AG04450 (cell line): Measurements from ENCODE around the gene SLC39A11. TPM values are rescaled to one million over a fixed set of nuclear protein-coding genes. Genes with fewer than 3 reads are reported as not detected.

Experiments used
- CTCF ChIA-PET: fragments of 300-600, 350-600 bp; formaldehyde crosslinking; extraction: SDS; loops from one replicate; lab custom pipeline; 2022; ENCODE audit warnings: antibody characterized with exemption, inconsistent platforms; lab: Charles Lee
- POLR2A ChIA-PET: fragments of 350-600 bp; formaldehyde crosslinking; extraction: SDS; loops from one replicate; lab custom pipeline; 2021; ENCODE audit warnings: antibody characterized with exemption, inconsistent platforms; lab: Yijun Ruan, JAX
- DNase-seq: peaks from one replicate; pipeline ENCODE4 v3.0.0-alpha.2; 2011; ENCODE audit warnings: low read depth, low spot score
- H3K27ac ChIP-seq: one replicate; pipeline ENCODE4 v1.5.1; 2012; ENCODE audit warnings: low read depth, low read length, control low read depth
- H3K27me3 ChIP-seq: one replicate; pipeline ENCODE4 v1.6.0; 2012; ENCODE audit warnings: low read length; ENCODE audit not compliant: control insufficient read depth, insufficient read depth
- H3K4me3 ChIP-seq: 2 replicates; pipeline ENCODE4 v1.5.1; 2011; ENCODE audit warnings: mild to moderate bottlenecking, low read depth, low read length, control low read depth
- H3K9me3 ChIP-seq: 2 replicates; pipeline ENCODE4 v1.5.1; 2012; ENCODE audit warnings: low read length; ENCODE audit not compliant: control insufficient read depth, insufficient read depth
- CTCF ChIP-seq: IDR thresholded peaks from 2 replicates; pipeline ENCODE4 v1.5.1; 2011; ENCODE audit warnings: low read depth, low read length, control low read depth, inconsistent platforms
- polyA plus RNA-seq: library from polyadenylated mRNA; depleted of rRNA; stranded (reverse); fragments of >200 nt; gene quantifications from 2 replicates; pipeline ENCODE4 v1.2.3, GENCODE V29; 2011

Gene SLC39A11
- polyA plus RNA-seq, 1 experiment: 18.0 TPM

DNA sequence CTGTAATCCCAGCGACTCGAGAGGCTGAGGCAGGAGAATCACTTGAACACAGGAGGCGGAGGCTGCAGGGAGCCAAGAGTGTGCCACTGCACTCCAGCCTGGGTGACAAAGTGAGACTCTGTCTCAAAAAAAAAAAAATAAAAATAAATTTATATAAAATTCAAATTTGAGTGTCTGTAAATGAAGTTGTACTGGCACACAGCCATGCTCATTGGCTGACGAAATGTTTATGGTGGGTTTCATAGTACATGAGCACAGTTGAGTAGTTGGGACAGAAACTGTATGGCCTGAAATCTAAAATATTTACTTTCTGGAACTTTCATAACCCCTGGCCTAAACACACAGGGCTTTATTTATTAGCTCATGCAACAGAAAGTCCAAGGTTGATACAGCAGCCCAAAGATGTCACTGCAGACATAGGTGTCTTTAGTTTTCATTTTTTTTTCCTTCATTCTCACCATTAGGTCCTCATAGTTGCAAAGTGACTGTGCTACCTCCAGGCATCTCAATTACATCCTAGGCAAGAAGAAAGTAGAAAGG lies 355.3 kb downstream of the SLC39A11 start:
- Histone ChIP-seq H3K27ac (no peak overlapping the region), H3K27me3 (no peaks in the 10 kb centered on the region), H3K9me3 (no peaks in the 10 kb centered on the region; the same call in 1 of the 2 replicates), H3K4me3 (no peak overlapping the region)
- ChIA-PET POLR2A (no interaction called here), CTCF (interaction anchor here (1.1 kb wide), 1 partner anchor 12 kb away, joined by 3 read pairs; no protein-coding TSS in a partner anchor)
- TF ChIP-seq CTCF: no peak
- no peak for DNase-seq

GRCh38 chr17:72735592-72735991 lies 356.9 kb downstream of the SLC39A11 start:
- no peak overlapping the region for H3K4me3 ChIP-seq
- no peak overlapping the region for H3K27ac ChIP-seq
- ChIA-PET POLR2A (no interaction called here), CTCF (interaction anchor here (1.0 to 4.3 kb wide), 2 partner anchors 8 to 11 kb away, joined by 4 to 18 read pairs; no protein-coding TSS in a partner anchor)
- H3K27me3 ChIP-seq: no peaks in the 10 kb centered on the region
- TF ChIP-seq CTCF: no peak
- H3K9me3 ChIP-seq: no peaks in the 10 kb centered on the region; the same call in 1 of the 2 replicates
- DNase-seq: no peak

- Histone ChIP-seq H3K9me3 (no peaks in the 10 kb centered on the region; the same call in 1 of the 2 replicates), H3K27ac (no peak overlapping the region), H3K27me3 (no peaks in the 10 kb centered on the region), H3K4me3 (no peak overlapping the region)
- POLR2A ChIA-PET: no interaction called here
- CTCF ChIA-PET: interaction anchor here (0.5 to 4.3 kb wide), 2 partner anchors 10 to 485 kb away, joined by 3 to 18 read pairs; no protein-coding TSS in a partner anchor
- no peak for TF ChIP-seq CTCF
- no peak for DNase-seq
Measured at GRCh38 chr17:72735048-72735447, 357.4 kb downstream of the SLC39A11 start.

DNA sequence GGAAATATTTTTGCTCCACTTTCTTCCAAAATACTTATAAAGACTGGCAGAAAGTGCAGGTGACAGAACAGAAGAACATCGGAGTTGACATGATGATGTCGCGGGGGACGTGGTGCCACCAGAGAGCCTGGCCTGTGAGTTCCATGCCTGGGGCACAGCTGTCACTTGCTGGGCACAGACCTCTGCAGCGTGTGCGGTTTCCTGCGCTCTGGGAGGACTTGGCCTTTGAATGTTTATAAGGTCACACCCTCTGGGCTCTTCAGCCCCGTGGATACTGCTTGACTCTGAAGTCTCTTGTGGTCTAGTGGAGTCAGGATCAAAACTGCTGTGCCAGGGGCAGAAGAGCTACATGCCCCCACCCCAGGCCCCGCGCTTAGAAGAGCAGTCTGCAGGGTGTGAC lies 357.9 kb downstream of the SLC39A11 start:
- ChIA-PET CTCF (interaction anchor here (0.5 to 4.3 kb wide), 2 partner anchors 10 to 485 kb away, joined by 3 to 18 read pairs; no protein-coding TSS in a partner anchor), POLR2A (no interaction called here)
- Histone ChIP-seq H3K4me3 (no peak overlapping the region), H3K27ac (no peak overlapping the region), H3K9me3 (no peaks in the 10 kb centered on the region; the same call in 1 of the 2 replicates), H3K27me3 (no peaks in the 10 kb centered on the region)
- TF ChIP-seq CTCF: no peak
- no peak for DNase-seq

GRCh38 chr17:72733619-72734282 lies 358.7 kb downstream of the SLC39A11 start:
- Histone ChIP-seq H3K9me3 (no peaks in the 10 kb centered on the region; the same call in 1 of the 2 replicates), H3K27ac (no peak overlapping the region), H3K4me3 (no peak overlapping the region), H3K27me3 (no peaks in the 10 kb centered on the region)
- POLR2A ChIA-PET: no interaction called here
- no peak for DNase-seq
- CTCF ChIA-PET: interaction anchor here (0.6 to 4.3 kb wide), 3 partner anchors 9 to 489 kb away, joined by 5 to 18 read pairs (median 5); no protein-coding TSS in a partner anchor
- no peak for TF ChIP-seq CTCF
